Loucy (cell line): ENCODE results near the gene PANK2.

Experiments used
- CTCF ChIP-seq: fragments of 200-600 bp; sonication (generic); conservative IDR thresholded peaks from 2 replicates; pipeline ENCODE4 v1.5.1; 2014; ENCODE audit warnings: mild to moderate bottlenecking, antibody characterized with exemption, low read length
- EZH2phosphoT487 ChIP-seq: fragments of 200-600 bp; IDR thresholded peaks from 2 replicates; pipeline ENCODE4 v1.6.1; 2018; ENCODE audit warnings: antibody characterized with exemption, mild to moderate bottlenecking, moderate library complexity, borderline replicate concordance

- TF ChIP-seq CTCF (no peak), EZH2phosphoT487 (no peak)
Observed at GRCh38 chr20:3972161-3972560, 83.0 kb downstream of the PANK2 start.
